GM21737 (cell line): ENCODE results near the gene PSMB8.
A peak's percentile ranks its signal among the peaks of the same experiment; 100 is the strongest.

Experiments used
- ATAC-seq: cut with Tn5 transposase; IDR thresholded peaks from one replicate; pipeline ENCODE4 v1.9.1; 2021; ENCODE audit warnings: mild to moderate bottlenecking, moderate library complexity; ENCODE audit not compliant: unreplicated experiment

The PSMB8 gene

DNA sequence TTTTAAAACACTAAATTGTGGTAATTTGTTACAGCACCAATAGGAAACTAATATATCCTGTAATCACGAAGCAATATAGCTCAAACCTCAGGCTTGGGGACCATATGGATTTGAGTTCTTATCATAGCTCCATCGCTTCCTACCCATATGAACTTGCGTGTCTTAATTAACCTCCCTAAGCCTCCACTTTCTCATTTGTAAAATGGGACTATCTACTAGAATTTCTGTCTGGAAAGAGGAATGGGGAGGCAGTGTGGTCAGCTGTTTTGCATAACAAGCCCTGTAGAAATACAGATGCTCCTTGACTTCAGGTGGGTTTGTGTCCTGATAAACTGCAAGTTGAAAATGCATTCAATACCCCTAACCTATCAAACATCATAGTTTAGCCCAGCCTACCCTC lies 44.1 kb downstream of the PSMB8 start:
- no peak for ATAC-seq

- no peak for ATAC-seq
Measured at GRCh38 chr6:32799168-32799567, 44.7 kb downstream of the PSMB8 start.

- ATAC-seq = peak; percentile 65
Measured at GRCh38 chr6:32796848-32797776, 46.7 kb downstream of the PSMB8 start.

DNA sequence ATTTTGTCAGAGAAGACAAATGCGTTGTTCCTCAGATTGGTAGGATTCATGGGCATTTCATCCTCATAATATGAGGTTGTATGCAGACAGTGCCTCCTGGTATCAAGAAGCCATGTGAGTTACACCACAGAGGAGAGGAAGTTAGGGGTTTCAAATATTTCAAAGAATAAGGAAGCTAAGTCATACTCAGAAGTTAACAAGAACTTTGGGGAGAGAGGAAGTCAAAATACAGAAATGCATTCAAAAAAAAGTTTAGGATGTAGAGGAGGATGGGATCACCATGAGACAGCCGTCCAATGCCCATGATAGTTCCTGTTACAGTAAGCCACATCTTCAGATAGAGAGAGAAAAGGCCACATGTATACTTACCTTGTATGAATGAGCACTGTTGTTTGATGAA lies 49.3 kb downstream of the PSMB8 start:
- ATAC-seq = no peak

DNA sequence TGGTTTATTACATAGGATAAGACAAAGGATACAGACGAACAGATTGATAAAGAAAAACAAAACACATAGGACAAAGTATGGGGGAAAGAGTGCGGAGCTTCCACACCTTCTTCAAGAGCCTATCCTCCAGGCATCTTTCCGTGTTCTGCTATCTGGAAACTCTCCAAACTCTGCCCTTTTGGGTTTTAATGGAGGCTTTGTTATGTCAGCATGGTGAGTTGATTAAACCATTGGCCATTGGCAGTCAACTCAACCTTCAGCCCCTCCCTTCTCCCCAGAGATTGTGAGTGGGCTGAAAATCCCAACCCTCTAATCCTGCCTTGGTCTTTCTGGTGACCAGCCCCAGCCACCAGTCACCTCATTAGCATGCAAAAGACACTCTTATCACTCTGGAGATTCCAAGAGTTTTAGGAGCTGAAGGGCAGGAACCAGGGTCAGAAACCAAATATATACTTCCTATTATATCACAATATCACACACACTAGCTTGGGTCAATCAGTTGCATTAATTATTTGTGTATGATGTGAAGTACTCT lies 50.9 kb downstream of the PSMB8 start:
- no peak for ATAC-seq
